Panc1 (cell line): ENCODE results near the gene ENO4. TPM values are rescaled to one million over a fixed set of nuclear protein-coding genes. Genes with fewer than 3 reads are reported as not detected.

Source experiments
- ATAC-seq: fragments of 200-7000 bp; cut with Tn5 transposase; 2 replicates; pipeline ENCODE4 v1.9.1; 2020; ENCODE audit warnings: mild to moderate bottlenecking, moderate library complexity
- BruUV-seq: library from RNA; stranded (reverse); fragments of 400-500 nt; replicated peaks from 2 replicates; lab custom pipeline; 2021; lab: Mats Ljungman, UMichigan
- CTCF ChIA-PET: fragments of 300-600 bp; sonication (Branson Sonifier 250); formaldehyde crosslinking; loops from one replicate; lab custom pipeline; 2022; ENCODE audit warnings: antibody characterized with exemption; lab: Charles Lee
- POLR2A ChIA-PET: fragments of 300-600 bp; sonication (Branson Sonifier 250); formaldehyde crosslinking; loops from one replicate; lab custom pipeline; 2022; ENCODE audit warnings: antibody characterized with exemption; lab: Charles Lee
- DNase-seq: peaks from one replicate; pipeline ENCODE4 v3.0.0-alpha.2; 2010; ENCODE audit warnings: low read depth, low spot score
- H3K27ac ChIP-seq: 2 replicates; pipeline ENCODE4 v1.5.1; 2011; ENCODE audit warnings: mild to moderate bottlenecking, low read length, inconsistent platforms
- H3K27me3 ChIP-seq: fragments of 200-500 bp; sonication (Bioruptor generic); 2 replicates; pipeline ENCODE4 v1.6.0; 2014; ENCODE audit warnings: low read length, inconsistent platforms; ENCODE audit not compliant: control insufficient read depth, insufficient read depth
- H3K36me3 ChIP-seq: fragments of 200-500 bp; sonication (Bioruptor generic); 2 replicates; pipeline ENCODE4 v1.5.1; 2014; ENCODE audit warnings: inconsistent platforms, mild to moderate bottlenecking, low read length, moderate library complexity; ENCODE audit not compliant: control insufficient read depth, insufficient read depth
- H3K4me1 ChIP-seq: 2 replicates; pipeline ENCODE4 v1.5.1; 2011; ENCODE audit warnings: inconsistent platforms, mild to moderate bottlenecking, low read length, moderate library complexity; ENCODE audit not compliant: control insufficient read depth, insufficient read depth
- H3K4me3 ChIP-seq, 2 experiments: 2 replicates each; pipeline ENCODE4 v1.5.1; 2011 to 2012; ENCODE audit warnings: low read depth in 2 of 2, low read length in 2 of 2, mild to moderate bottlenecking in 2 of 2, inconsistent platforms in 1 of 2, moderate library complexity in 1 of 2
- H3K9me3 ChIP-seq: fragments of 200-500 bp; sonication (Bioruptor generic); 2 replicates; pipeline ENCODE4 v1.5.1; 2014; ENCODE audit warnings: low read depth, mild to moderate bottlenecking, inconsistent platforms, low read length, moderate library complexity; ENCODE audit not compliant: control insufficient read depth, insufficient read depth
- CTCF ChIP-seq: fragments of 450-650 bp; IDR thresholded peaks from 2 replicates; pipeline ENCODE4 v1.5.1; 2017; ENCODE audit warnings: mild to moderate bottlenecking
- POLR2AphosphoS5 ChIP-seq: IDR thresholded peaks from 2 replicates; pipeline ENCODE4 v1.6.1; 2012; ENCODE audit warnings: mild to moderate bottlenecking, low read depth, low read length, moderate library complexity
- REST ChIP-seq, 2 experiments: IDR thresholded peaks; 2 replicates each; pipeline ENCODE4 v1.6.1; 2011 to 2012; ENCODE audit warnings: low read depth in 2 of 2, control low read depth in 1 of 2, low read length in 1 of 2, mild to moderate bottlenecking in 1 of 2, moderate library complexity in 1 of 2; ENCODE audit not compliant: insufficient read depth in 1 of 2
- SIN3A ChIP-seq: IDR thresholded peaks from 2 replicates; pipeline ENCODE4 v1.6.1; 2012; ENCODE audit warnings: low read depth, mild to moderate bottlenecking, low read length, moderate library complexity, borderline replicate concordance; ENCODE audit not compliant: insufficient read depth
- TCF7L2 ChIP-seq: IDR thresholded peaks from 2 replicates; pipeline ENCODE4 v1.6.1; 2011; ENCODE audit warnings: mild to moderate bottlenecking, low read depth, low read length, inconsistent platforms
- in situ Hi-C: cut with HindIII; loops from 2 replicates; pipeline ENCODE4 v1.10.0; 2016; ENCODE audit warnings: low sequenced_read_pairs, low pct_unique_long_range_greater_than_20kb
- intact Hi-C: fragments of 100-400 bp; cut with micrococcal nuclease; formaldehyde crosslinking; loops from one replicate; pipeline ENCODE4 v1.10.0; 2022; ENCODE audit not compliant: unreplicated experiment
- total RNA-seq: library from RNA; stranded (reverse); gene quantifications from one replicate; pipeline ENCODE4 v1.2.1, GENCODE V29; 2021; ENCODE audit not compliant: unreplicated experiment

ENO4 gene
- total RNA-seq, 1 experiment from 2014 or later: 0.15 TPM

- TF ChIP-seq POLR2AphosphoS5 (no peak), TCF7L2 (no peak), CTCF (no peak), REST (IDR thresholded peaks at IDR 0.05; ENCODE audit: insufficient read depth in 1 of 2, low read depth in 2 of 2, low read length in 1 of 2) (no peak), SIN3A (no peak)
- no peaks in the 10 kb centered on the region for H3K9me3 ChIP-seq
Measured at GRCh38 chr10:116919706-116920105, 70.4 kb downstream of the ENO4 start.

GRCh38 chr10:116925056-116925455 lies 75.8 kb downstream of the ENO4 start:
- Histone ChIP-seq H3K4me3 (no peak overlapping the region), H3K36me3 (peaks cover 39% of the 10 kb centered on the region), H3K9me3 (no peaks in the 10 kb centered on the region), H3K4me1 (no peaks in the 10 kb centered on the region), H3K27ac (no peak overlapping the region), H3K27me3 (no peaks in the 10 kb centered on the region)
- in situ Hi-C loops (no loop called here), intact Hi-C loops (loop anchor here (10.0 kb wide), 1 partner anchor 240 kb away; no protein-coding TSS in a partner anchor)
- no TSS peak for BruUV-seq
- DNase-seq: no peak
- no peak for ATAC-seq
- ChIA-PET CTCF (no interaction called here), POLR2A (no interaction called here)
- no peak for TF ChIP-seq REST (IDR thresholded peaks at IDR 0.05; ENCODE audit: insufficient read depth in 1 of 2, low read depth in 2 of 2, low read length in 1 of 2)
- no peak for TF ChIP-seq CTCF
- no peak for TF ChIP-seq TCF7L2
- TF ChIP-seq SIN3A: no peak
- no peak for TF ChIP-seq POLR2AphosphoS5

More at GRCh38 chr10:116919706-116920105, 70.4 kb downstream of the ENO4 start:
- Histone ChIP-seq H3K4me3 (no peak overlapping the region), H3K36me3 (peaks cover 25% of the 10 kb centered on the region), H3K4me1 (no peaks in the 10 kb centered on the region), H3K27ac (no peak overlapping the region), H3K27me3 (no peaks in the 10 kb centered on the region)
- POLR2A ChIA-PET: no interaction called here
- in situ Hi-C loops: no loop called here
- CTCF ChIA-PET: no interaction called here
- intact Hi-C loops: loop anchor here (10.0 kb wide), 1 partner anchor 245 kb away; no protein-coding TSS in a partner anchor
- DNase-seq: no peak
- no TSS peak for BruUV-seq
- no peak for ATAC-seq
